KBM-7 (cell line): ENCODE measurements around the gene AUH.
"Not testable (repeated sequence)": the region's sequence is repeated elsewhere in the genome, so short reads cannot be mapped to it uniquely, and the experiment has no call there.

Experiments used
- DNase-seq: peaks from one replicate; pipeline ENCODE4 v3.0.0-alpha.2; 2015
- in situ Hi-C: fragments of 300-500 bp; cut with MboI; formaldehyde crosslinking; loops from 2 replicates; pipeline ENCODE4 v1.14.3; 2020; ENCODE audit warnings: low sequenced_read_pairs, low pct_unique_long_range_greater_than_20kb, mixed read lengths

AUH gene

DNA sequence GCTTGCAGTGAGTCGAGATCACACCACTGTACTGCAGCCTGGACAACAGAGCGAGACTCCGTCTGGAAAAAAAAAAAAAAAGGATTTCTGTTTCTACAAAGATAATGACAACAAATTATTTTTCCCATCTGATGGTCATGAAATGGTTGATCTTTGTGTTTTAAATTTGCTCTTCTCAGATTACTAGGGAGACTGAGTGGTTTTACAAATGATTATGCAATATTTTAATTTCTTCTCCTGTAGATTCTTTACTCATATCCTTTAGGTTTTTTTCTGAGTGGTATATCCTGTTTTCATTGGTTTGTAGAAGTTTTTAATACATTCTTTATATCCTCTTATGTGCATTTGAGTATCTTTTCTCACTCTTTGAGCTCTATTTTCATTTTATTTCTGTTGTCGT lies 20.6 kb upstream of the AUH start:
- in situ Hi-C loops = no loop called here

GRCh38 chr9:91379426-91379825 lies 17.7 kb upstream of the AUH start:
- in situ Hi-C loops = no loop called here
- no peak for DNase-seq

More for the DNA sequence above, 20.6 kb upstream of the AUH start:
- no peak for DNase-seq

- in situ Hi-C loops = no loop called here
- DNase-seq = peak; percentile 26
These were observed 17.0 kb upstream of the AUH start for GRCh38 chr9:91378695-91379127.

- DNase-seq, in situ Hi-C loops: not testable (repeated sequence)
These were observed 16.3 kb upstream of the AUH start for GRCh38 chr9:91378054-91378453.

DNA sequence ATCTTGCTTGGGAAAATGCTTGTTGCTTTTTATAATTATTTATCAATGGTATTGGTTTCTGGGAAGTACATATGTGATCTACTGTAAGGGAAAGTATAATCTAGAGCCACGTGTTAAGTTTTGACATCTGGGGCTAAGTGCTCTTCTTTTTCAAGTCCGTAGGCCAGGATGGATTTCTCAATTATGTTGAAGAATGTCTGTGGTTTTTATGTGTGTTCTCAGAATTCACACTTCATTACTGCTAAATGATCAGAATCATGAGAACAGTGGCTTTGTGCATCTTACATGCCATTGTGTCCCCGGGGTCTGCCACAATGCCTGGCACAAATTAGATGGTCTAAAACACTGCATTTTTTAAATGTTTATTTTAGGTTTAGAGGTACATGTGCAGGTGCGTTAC lies 14.5 kb upstream of the AUH start:
- in situ Hi-C loops = no loop called here
- DNase-seq = peak; percentile 38

GRCh38 chr9:91374939-91375338 lies 13.2 kb upstream of the AUH start:
- in situ Hi-C loops = no loop called here
- DNase-seq = no peak

DNA sequence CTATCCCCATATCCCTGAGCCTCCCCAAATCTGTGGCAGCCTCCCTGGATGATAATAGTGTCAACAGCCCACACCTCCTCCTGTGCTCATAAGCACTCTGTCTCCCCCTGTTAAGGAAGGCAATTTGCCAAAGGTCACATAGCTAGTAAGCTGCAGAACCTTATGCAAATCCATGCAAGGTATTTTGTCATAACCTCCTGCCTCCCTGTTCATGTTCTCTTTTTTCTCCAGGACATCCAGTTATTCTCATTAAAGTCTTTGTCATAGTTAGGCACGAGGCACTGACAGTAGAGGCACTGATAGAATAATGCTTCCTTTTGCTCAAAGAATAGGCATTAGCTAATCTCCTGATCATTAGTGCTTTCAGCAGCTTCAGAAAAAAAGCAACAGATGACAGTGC lies 10.2 kb upstream of the AUH start:
- in situ Hi-C loops = no loop called here
- no peak for DNase-seq

DNA sequence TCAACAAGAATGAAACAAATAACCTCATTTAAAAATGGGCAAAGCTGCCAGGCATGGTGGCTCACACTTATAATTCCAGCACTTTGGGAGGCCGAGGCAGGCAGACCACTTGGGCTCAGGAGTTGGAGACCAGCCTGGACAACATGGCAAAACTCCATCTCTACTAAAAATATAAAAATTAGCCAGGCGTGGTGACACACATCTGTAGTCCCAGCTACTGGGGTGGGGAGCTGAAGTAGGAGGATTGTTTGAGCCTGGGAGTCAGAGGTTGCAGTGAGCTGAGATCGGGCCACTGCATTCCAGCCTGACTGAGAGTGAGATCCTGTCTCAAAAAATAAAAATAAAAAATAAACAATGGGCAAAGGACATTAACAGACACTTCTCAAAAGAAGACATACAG lies 8.3 kb upstream of the AUH start:
- DNase-seq, in situ Hi-C loops: not testable (repeated sequence)

- in situ Hi-C loops = no loop called here
- DNase-seq = no peak
These were observed 3.0 kb upstream of the AUH start for GRCh38 chr9:91364702-91365101.

DNA sequence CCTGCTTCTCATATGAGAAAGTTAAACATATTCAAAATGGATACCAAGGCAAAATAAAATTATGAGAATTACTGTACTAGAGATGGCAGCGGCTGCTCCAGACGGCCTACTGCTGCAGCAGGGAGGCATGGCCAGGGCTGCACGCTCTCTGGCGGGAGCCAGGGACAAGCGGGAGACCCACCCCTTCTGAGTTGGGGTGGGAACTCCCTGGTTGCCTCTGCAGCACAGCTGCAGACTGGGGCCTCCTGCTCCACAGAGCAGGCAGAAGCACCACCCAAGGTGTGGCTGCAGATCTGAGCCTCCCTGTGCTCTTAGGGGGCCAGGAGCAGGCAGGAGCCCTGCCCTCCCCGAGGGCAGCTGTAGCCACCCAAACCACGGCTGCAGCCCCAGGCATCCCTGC lies 2.3 kb upstream of the AUH start:
- DNase-seq = no peak
- in situ Hi-C loops = no loop called here

DNA sequence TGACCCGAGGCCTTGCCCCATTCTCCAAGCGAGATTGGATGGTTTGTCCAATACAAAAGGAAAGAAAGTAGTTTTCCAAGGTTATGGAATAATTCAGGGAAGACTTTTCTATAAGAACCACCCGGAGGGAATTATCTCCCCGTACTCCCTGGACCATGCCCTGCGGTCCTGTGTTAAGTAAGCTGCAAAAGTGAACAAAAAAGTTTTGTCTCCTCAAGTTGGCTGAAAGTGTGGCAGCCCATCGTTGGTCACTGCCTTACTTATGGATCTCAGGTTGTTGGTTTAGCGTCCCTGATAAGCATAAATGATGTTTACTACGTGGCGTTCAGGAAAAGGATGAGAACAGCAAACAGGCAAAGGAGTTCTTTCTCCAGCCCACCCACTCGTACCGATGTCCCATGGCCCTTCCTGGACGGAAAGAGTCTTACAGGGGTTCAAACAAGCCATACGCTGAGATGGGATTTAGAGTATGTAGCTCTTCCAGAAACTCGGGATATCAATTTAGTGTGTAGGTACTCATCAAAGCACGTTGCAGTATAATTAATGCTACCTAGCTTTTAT lies 413 bp upstream of the AUH start:
- in situ Hi-C loops = no loop called here
- no peak for DNase-seq

- DNase-seq = peak; percentile 26
- in situ Hi-C loops = no loop called here
These were observed 997 bp downstream of the AUH start for GRCh38 chr9:91360551-91361290.

DNA sequence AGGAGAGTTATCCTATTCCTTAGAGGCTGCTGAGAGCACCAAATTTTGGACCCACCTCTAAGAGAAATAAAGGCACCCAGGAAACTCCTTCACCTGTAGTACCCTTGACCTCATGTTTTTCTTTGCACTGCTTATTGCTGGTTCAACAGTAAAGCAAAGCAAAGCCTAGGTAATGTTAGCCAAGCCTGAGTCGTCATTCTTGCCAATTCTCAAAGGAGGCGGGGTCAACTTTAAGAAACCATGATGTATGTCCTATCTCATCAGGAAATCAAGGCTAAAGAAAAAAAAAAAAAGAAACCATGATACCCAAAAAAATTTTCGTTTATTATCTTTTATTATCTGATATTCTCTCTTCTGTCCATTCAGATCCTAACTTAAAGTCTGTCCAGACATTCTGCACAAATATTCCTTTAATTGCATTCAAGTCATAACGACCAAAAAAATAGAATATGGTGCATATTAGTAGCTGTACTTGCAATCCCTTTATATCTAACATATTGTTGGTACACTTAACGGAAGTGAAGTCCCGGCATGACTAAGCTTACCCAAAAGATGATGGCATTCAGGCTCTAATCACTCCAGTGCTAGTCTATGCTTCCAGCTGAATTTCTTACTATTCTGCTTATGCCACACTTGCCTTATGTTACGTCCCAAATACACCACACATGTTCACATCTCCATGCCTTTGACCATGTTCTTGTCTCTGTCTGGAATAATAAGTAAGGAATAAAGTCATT lies 1.8 kb downstream of the AUH start:
- in situ Hi-C loops = no loop called here

GRCh38 chr9:91359083-91359482 lies 2.6 kb downstream of the AUH start:
- DNase-seq = no peak
- in situ Hi-C loops = no loop called here

More for the DNA sequence above, 1.8 kb downstream of the AUH start:
- DNase-seq = no peak

DNA sequence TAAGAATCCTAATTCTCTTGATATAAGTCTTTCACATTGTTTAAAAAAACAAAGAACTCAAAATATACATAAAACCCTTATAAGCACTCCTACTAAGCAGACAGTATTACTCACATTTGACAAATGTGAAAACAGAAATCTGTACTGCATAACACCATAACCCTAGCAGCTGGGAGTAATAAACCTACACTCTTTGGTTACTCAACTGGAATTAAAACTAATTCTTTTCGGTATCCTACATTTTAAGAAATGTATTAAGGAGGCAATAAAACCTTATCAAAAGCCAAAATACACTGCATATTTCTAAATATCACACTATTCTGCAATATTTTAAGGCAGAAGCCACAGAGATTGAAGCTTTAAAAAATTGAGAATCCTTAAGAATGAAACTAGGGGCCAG lies 6.8 kb downstream of the AUH start:
- in situ Hi-C loops = no loop called here

DNA sequence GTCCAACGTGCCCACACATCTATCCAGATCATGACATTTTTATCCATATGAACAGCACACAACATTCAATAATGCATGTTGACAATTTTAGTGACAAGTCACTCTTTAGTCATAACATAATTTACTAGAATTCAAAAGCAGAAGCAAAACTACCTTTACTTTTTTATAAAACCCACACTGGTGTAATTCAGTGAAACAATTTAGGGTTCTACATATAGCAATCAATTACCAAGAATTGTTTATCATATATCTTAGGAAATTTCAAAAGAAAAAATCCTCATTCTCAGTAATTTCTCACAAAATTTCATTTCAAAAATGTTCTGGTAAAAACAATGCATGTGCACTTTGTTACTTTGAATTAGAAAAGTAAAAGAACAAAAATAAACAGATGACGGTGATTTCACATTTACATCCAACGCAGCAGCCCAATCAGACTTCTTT lies 12.6 kb downstream of the AUH start:
- in situ Hi-C loops = no loop called here
- DNase-seq = no peak

More for the DNA sequence above, 6.8 kb downstream of the AUH start:
- no peak for DNase-seq

- DNase-seq = no peak
- in situ Hi-C loops = no loop called here
These were observed 13.4 kb downstream of the AUH start for GRCh38 chr9:91348191-91348807.

DNA sequence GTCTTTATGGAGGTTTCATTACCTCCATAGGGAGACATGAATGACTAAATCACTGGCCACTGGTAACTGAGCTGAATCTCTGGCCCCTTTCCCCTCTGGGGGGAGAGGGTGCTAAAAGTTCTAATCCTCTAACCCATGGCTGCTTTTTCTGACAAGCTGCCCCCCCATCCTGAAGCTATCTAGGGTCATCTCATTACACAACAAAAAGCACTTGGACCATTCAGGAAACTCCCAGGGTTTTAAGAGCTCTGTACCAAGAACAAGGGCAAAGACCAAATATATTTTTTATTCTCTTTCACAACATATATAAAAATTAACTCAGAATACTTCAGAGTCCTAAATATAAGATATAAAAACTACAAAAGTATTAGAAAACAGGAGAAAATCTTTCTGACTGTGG lies 14.3 kb downstream of the AUH start:
- no peak for DNase-seq
- in situ Hi-C loops = no loop called here

- in situ Hi-C loops = no loop called here
- DNase-seq = no peak
These were observed 15.1 kb downstream of the AUH start for GRCh38 chr9:91346644-91347043.

DNA sequence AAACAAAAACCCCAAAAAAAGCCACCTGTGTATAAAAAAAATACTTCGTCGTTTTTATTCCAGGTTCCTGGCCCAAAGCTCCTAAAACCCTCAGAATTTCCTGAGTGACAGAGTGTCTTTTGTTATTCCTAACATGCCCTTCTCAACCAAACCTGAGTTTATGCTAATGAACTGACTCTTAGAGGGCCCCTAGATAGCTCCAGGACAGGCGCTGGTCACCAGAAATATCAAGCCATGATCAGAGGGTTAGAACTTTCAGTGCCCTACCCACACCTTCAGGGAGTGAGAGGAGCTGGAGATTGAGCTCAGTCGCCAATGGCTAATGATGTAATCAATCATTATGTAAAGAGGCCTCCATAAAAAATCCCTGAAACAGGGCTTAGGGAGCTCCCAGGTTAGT lies 15.7 kb downstream of the AUH start:
- DNase-seq = no peak
- in situ Hi-C loops = no loop called here
